HG03469 (cell line): ENCODE measurements around the gene NHP2.
"Not testable (repeated sequence)": the region's sequence is repeated elsewhere in the genome, so short reads cannot be mapped to it uniquely, and the experiment has no call there.

Experiments
- ATAC-seq: cut with Tn5 transposase; IDR thresholded peaks from one replicate; pipeline ENCODE4 v1.9.1; 2021; ENCODE audit warnings: mild to moderate bottlenecking, moderate library complexity, moderate number of reproducible peaks; ENCODE audit not compliant: unreplicated experiment

NHP2 gene

GRCh38 chr5:178153530-178154340 lies at the start of gene NHP2:
NHP2 (minus strand) TSS chr5:178153885; CDS start chr5:178153817, 68 bp downstream.
- ATAC-seq: peak; percentile 94

GRCh38 chr5:178202541-178202940 lies 48.9 kb upstream of the NHP2 start:
- ATAC-seq: no peak

- no peak for ATAC-seq
Observed at GRCh38 chr5:178201927-178202235, 48.2 kb upstream of the NHP2 start.

GRCh38 chr5:178201221-178201926 lies 47.7 kb upstream of the NHP2 start:
- ATAC-seq: no peak

GRCh38 chr5:178199581-178200434 lies 46.1 kb upstream of the NHP2 start:
- no peak for ATAC-seq

- ATAC-seq: no peak
Observed at GRCh38 chr5:178198706-178199105, 45.0 kb upstream of the NHP2 start.

GRCh38 chr5:178198151-178198550 lies 44.5 kb upstream of the NHP2 start:
- ATAC-seq: not testable (repeated sequence)

- no peak for ATAC-seq
Observed at GRCh38 chr5:178196986-178197385, 43.3 kb upstream of the NHP2 start.

GRCh38 chr5:178196281-178196812 lies 42.7 kb upstream of the NHP2 start:
- no peak for ATAC-seq

- ATAC-seq: no peak
Observed at GRCh38 chr5:178194026-178194425, 40.3 kb upstream of the NHP2 start.

GRCh38 chr5:178193251-178193809 lies 39.6 kb upstream of the NHP2 start:
- ATAC-seq: no peak

GRCh38 chr5:178192787-178193186 lies 39.1 kb upstream of the NHP2 start:
- ATAC-seq: no peak

GRCh38 chr5:178192244-178192643 lies 38.6 kb upstream of the NHP2 start:
- ATAC-seq: no peak

GRCh38 chr5:178191661-178192060 lies 38.0 kb upstream of the NHP2 start:
- ATAC-seq: no peak

GRCh38 chr5:178189433-178189832 lies 35.7 kb upstream of the NHP2 start:
- ATAC-seq: no peak

- no peak for ATAC-seq
Observed at GRCh38 chr5:178187014-178187413, 33.3 kb upstream of the NHP2 start, which contains the start of gene GMCL2. GMCL2 (minus strand) TSS chr5:178187371; CDS start chr5:178187299, 72 bp downstream.

- no peak for ATAC-seq
Observed at GRCh38 chr5:178186427-178186826, 32.7 kb upstream of the NHP2 start.

- no peak for ATAC-seq
Observed at GRCh38 chr5:178182158-178182876, 28.6 kb upstream of the NHP2 start.

GRCh38 chr5:178180141-178180863 lies 26.6 kb upstream of the NHP2 start:
- no peak for ATAC-seq
